ENCODE results near the gene CEP164. TPM values are rescaled to one million over a fixed set of nuclear protein-coding genes. Genes with fewer than 3 reads are reported as not detected.

The CEP164 gene
- polyA plus RNA-seq, 12 donors: 10.9 to 29.2 (median 12.6) TPM; not detected in 1

DNA sequence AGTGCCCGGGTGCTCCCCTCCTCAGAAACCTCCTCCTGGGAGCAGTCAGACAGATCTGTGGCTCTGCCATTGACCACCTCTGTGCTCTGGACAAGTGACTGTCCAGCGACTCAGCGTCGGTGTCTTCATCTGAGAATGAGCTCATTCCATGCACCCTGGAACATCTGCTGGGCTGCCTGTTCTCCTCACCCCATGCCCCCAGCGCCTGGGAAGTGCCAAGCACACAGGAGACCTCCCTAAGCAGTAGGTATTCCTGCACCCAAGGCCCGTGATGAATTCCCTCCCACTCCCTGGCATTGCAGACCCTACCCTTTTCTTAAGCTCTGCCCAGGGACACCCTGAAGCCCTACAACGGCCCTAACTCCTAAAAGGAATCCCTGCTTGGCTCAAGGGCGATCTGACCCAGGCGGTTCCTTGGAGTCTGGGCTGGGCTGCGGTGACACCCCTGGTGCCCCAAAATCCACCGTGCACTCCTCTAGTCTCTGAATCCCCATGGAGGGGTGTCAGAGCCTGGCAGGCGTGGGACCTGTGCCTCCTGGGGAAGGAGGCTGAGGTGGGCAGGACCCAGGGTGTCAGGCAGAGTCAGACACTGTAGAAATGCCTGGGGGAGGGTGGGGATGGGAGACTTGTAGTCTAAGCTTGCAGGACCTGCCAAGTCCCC is 92.0 kb downstream of the CEP164 start:
- DNase-seq: no peak

DNA sequence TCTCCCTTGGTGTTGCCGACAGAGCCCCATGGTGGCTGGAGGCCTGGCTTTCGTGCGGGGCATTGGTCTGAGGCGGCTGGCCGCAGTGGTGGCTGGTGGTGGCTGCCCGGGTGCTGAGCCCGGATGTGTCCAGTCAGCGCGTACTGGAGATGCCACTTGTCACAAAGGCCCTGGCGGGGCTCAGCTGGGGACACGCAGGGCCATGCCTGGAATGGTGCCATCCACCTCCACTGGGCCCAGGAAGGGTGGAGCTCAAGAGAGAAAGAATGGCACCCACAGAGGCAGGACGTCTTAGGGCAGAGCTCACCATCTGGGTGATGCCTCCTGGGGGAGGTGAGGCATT is 92.5 kb downstream of the CEP164 start:
- DNase-seq: no peak

DNA sequence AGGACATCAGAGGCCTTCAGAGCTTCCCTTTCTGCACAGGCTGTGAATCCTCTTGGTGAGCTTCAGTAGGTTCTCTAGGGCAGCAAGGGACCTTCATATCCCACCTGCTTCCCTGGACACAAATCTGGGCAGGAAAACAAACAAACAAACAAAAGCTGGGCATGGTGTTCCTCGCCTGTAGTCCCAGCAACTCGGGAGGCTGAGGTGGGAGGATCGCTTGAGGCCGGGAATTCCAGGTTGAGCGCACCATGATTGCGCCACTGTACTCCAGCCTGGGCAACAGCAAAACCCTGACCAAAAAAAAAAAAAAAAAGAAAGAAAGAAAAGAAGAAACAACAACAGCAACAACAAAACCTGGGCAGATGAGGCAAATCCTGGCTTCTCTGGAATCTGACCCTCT is 92.9 kb downstream of the CEP164 start:
- DNase-seq: no peak

DNA sequence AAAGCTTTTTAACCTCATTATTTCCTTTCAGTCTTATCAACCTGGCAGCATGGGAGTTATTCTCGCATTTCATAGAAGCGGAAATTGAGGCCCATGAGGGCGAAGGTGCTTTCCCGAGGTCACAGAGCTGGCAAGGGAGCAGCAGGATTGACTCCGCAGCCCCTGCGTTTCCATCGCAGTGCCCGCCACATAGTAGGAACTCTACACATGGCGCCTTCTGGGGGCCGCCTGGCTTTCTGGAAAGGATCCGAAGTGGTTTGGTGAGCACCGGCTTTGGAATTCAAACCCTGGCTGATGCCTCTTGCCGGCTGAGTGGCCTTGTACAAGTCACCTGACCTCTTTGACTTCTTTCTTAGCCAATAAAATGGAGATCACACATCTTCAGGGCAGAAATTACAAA is 93.4 kb downstream of the CEP164 start:
- no peak for DNase-seq

DNA sequence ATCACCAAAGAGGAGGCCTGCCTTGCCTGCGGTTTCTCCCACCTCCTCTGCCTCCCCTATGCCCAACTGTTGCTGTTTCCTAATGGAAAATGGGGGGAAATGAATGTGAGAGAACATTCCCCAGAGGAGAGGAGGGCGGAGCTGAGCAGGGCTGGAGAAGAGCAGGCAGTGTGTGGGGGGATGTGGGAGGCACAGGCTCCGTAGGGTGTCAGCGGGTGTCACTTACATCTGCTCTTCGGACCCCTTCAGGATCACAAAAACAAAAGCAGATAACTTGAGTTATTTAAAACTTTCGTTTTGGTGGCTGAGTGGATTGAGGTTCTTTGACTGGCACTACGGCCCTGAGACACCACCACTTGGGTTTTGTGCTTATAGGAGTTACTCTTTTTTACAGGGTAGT is 93.8 kb downstream of the CEP164 start:
- DNase-seq: no peak

DNA sequence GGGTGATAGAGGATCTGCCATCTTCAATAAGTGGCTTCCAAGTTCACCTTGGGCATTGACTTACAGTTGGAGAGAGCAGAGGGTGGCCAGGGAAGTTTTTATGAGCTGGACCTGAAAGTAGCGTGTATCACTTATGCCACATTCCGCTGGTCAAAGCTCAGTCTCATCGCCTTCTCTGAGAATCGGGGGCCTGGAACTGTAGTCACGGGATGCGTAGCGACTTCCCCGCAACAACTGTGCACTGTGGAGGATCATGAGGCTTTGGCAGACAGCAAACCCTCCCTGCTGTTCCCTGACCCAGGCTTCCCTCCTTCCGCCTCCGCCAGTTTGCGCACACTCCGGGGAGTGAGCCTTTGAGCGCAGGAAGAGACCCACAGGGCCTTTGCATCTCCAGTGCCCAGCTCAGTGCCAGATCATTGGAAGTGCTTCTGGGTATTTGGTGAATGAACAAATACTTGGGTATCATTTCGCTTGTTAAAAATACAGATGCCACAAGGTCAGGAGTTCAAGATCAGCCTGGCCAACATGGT is 95.5 kb downstream of the CEP164 start:
- DNase-seq: no peak

DNA sequence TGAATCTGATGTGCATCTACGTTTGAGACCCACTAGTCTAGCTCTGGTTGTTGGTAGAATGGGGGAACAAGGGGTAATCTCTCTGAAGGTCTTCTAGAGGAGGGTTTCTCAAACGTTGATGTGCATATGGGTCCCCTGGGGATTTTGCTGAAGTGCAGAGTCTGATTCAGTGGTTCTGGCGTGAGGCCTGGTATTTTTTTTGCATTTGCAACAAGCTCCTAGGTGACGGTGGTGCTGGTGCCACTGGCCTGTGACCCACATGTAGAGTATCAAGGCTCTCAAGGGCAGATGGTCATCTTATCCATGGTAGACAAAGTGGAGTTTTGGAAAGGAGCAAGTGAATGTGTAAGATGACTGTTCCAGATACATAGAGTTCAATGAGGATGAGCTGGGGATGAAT is 97.1 kb downstream of the CEP164 start:
- no peak for DNase-seq

DNA sequence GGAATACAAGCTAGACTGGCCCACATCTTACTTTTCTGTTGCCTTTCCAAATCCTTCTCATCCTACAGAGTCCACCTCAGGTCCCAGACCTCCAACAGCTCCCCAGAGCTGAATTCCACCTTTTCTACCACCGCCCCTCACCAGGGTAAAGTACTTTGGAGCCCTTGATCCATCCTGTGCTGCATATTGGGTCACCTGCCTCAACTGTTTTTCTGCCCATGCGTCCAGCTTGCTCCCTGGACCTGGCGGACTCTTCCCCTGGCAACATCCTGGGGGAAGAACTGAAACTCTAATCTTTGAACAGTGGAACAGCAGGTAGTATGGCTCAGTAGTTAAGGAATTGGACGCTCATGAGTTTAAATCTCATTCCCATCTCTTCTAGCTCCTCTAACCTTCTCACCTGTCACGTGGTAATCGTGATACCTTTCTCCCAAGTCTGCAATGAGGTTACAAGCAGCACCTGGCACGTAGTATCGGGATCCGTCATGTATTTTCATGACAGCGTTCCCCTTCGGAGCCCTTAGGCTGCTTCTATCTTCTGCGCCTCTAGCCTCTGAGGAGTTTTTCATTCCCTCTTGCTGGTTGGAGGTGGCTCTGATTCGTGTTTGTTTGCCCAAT is 98.1 kb downstream of the CEP164 start:
- DNase-seq: no peak

DNA sequence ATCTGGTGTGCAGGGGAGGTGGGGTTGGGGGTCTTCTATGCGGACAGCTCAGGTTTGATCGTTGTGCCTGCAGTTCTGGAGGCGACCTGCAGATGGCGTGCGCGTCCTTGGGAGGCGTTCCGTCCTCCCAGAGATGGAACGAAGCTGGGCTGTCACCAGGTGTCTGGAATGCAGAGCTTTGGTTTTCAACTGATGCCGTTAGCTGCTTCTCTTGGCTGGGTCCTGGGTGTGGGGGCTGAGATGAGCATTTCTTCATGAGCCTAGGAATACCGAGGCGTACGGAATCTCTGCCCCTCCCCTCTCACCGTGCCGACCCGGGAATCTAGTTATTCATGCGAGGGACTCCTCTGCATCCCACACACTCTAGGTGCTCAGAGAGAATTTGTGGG is 98.6 kb downstream of the CEP164 start:
- peak; percentile 61 for DNase-seq

DNA sequence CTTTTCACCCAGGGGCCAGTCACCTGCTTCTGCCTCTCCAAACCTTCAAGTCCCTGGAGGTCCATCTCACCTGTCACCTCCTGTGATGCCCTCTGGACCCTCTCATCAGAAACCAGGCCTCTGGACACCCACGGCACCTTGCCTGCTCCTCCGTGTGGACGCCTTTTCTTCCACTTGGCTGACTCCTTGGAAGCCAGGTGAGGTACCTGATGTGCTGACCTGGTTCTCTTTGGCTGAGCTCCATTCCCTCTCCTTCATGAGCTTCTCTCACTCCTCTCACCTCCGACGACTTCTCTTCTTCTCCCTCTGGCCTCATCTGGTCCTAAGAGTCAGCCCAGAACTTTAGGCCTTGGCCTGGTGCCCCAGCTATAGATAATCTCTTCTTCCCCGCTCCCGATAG is 99.3 kb downstream of the CEP164 start:
- DNase-seq: no peak

DNA sequence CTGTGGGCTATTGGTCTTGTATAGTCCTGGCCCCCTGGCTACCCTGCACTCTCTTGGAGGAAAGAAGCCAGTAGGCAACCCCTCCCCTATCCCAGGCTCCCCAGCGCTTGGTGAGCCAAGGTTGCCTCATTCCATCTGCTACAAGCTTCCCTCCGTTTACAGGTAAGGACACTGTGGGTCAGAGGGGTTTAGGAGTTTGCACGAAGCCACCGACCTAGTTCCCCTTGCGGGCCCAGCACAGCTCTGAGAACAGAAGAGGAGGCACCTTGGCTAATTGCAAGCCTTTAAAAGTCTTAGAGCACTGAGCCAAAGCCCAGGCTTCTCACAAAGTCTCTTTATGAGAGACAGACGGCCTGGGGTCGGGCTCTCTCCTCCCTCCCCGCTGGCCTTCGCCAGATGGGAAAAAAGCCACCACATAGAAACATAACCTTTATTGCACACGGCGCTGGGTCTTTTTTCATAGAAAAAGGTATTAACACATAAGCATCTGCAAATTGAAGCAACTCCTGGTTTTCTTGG is 99.8 kb downstream of the CEP164 start:
- no peak for DNase-seq

DNA sequence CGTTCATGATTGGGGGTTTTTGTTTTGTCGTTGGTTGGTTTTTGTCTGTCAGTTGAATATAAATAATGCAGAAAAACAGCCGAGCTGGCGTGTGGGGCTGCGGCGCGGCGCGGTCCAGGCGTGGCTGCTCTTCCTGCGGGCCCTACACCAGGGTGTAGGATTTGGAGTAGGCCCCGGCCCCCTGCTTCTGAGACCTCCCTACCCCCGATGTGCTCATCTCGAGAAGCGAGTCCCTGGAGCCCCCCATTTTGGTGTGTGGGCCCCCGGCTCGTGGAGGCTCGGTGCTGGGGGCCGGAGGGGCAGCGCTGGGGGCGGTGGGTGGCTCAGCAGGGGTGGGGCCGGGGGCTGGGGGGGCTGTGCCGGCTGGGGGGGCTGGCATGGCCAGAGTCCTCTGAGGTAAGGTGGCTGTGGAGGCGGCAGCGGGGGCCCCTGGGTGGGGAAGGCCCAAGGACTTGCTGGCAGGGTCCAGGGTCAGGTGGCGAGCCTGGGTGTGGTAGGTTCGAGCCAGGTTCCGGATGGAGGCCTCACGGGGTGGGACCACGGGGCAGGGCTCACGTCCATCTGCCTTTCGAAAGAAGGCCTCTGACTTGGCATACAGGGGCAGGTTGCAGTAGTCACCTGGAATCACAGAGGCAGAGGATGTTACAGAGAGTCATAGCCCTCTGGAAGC is 100.7 kb downstream of the CEP164 start:
- no peak for DNase-seq

DNA sequence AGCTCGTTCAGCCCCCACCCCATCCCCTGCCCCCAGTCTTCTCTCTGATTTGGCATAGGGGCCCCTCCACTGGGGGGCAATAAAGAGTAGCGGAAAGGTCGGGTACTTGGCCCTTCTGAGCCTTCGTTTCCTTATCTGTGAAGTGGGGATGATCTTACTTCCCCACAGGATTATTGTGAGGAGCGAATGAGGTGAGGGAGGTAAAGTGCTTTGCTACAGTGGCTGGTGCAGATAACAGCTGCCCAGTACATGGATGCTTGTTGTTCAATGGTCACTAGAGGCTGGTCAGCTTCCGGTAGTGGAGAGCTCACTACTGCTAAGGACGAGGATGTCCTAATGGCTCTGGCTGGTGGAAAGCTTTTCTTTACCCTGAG is 101.2 kb downstream of the CEP164 start:
- no peak for DNase-seq

DNA sequence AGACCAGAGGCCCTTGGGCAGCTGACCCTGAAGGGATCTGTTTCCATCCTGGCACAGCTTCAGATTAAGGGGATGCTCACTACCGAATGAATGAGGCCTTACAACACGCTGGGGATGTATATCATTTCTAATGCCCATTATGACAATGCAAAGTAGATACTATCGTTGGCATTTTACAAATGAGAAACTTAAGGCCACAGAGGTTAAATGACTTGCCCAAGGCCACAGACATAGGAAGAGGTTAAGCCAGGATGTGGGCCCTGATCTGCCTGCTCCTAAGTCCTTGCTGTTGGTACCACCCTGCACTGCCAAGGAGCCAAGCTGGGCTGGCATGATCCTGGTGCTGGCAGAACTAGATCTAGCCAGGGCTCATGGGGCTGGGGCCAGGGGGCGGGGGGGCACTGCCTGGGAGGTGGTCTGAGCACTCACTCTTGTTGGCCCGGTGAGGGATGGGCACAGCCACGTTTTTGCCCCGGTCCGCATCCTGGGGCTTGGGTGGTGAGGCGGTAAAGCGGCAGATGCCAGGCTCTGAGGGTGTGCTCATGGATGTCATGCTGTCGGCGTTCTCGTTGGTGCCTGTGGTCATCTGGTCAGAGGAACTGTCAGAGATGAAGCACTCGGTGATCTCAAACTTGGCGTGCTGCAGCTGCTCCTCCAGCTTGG is 102.8 kb downstream of the CEP164 start:
- no peak for DNase-seq

DNA sequence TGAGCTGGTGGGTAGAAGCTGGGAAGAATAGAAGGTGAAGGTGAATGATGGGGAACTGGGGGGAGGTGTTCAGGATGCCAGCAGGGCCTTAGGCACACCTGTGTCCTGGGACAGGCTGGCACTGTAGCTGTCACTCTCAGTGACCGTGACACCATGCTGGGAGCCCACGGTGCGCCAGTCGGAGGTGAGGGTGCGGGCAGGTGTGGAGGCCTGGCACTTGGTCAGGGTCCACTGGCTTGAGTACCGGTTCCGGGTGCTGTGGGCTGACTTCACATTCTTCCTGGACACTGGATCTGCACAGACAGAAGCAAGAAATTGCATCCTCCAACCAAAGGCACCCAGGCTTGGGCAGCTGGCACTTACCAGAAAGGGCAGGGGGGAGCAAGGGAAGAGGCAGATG is 103.8 kb downstream of the CEP164 start:
- no peak for DNase-seq

DNA sequence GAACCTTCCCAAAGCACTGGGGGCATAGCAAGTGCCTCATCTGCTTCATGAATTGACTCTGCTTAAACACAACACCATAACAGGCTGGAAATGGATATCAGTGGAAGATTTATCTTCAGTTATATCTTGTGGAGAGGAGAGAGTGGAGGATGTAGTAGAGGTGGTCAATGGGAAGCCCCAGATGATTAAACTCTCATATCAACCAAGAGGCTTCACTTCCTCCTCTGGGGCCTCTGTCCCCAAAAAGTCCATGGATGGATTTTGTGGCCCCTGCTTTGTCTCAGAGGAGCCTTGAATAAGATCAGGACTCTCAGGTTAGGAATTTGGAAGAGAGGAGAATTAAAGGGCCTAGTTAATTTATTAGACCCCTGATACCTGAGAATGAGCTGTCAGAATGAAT is 106.1 kb downstream of the CEP164 start:
- no peak for DNase-seq

DNA sequence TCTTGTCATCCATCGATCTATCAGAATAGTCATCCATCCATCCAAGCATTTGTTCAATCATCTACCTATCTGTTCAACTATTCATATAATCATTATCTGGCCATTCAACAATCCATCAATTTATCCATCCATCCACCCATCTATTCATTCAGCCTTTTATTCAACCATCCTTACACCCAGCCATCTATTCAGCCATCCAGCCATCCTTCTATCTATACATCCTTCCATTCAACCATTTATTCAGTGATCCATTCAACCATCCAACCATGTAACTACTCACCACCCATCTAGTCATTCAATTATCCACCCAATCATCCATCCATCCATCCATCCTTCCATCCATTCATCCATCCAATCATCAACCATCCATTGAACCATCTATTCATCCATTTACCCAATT is 106.8 kb downstream of the CEP164 start:
- DNase-seq: no peak

DNA sequence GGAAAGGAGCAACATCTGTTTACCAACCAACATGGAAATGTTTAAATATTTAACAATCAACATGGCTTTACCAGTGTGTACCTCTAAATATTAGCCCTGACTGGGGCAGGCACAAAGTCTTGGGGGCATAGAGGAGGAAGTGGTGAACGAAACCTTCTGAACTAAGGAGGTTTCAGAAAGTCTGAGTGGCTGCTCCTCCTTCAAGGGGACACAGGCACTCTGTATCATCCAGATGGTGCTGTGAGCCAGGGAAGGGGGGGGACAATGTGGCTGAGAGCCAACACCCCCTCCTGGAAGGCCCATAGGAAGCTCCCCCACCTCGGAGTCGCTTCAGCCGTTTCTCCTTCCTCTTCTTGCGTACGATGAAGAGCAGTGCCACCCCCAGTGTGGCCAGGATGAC is 107.7 kb downstream of the CEP164 start:
- DNase-seq: no peak

DNA sequence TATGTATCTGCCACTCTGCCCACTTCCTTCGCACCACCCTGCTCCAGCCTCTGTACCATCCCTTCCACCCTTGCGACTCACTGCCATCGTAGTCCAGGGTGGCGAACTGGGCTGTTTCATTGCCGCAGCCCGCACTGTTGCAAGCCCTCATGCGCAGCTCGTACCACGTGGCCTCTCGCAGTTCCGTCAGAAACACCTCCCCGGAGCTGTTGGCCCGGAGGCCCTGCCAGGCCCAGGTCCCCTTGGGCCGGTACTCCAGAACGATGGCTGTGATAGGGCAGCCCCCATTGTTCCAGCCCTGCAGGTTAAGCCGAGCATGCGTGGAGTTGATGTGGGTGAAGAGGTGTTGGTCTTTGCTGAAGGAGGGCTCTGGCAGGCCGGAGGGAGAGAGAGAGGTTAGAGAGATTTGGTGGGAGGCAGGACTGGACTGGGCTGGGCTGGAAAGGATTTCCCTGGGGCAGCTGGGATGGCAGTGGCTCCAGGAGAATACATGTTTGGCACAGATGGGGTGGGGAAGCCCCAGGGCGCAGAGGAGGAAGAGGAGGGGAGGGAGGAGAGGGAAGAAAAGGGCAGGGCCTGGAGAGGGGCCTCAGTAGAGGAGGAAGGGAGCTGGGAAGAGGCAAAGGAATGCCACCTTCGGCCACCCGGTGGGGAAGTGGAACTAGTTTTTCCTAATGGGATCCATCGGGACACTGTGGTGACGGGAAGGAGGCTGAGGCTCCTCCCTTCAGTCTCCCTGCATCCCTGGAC is 109.6 kb downstream of the CEP164 start:
- no peak for DNase-seq

DNA sequence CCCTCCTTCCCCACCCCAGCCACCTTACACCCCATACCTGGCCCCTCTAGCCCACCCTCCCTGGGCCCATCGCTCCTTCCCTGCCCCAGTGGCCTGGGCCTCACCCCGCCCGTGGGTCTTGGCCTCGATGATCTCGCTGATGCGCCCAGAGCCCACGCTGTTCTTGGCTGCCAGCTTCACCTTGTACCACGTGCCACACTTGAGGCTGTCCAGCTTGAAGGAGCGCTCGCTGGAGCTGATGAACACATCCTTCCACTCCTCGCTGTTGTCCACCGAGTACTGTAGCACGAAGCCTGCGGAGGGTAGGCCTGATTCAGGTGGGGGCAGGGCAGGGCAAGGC is 110.1 kb downstream of the CEP164 start:
- DNase-seq: no peak

DNA sequence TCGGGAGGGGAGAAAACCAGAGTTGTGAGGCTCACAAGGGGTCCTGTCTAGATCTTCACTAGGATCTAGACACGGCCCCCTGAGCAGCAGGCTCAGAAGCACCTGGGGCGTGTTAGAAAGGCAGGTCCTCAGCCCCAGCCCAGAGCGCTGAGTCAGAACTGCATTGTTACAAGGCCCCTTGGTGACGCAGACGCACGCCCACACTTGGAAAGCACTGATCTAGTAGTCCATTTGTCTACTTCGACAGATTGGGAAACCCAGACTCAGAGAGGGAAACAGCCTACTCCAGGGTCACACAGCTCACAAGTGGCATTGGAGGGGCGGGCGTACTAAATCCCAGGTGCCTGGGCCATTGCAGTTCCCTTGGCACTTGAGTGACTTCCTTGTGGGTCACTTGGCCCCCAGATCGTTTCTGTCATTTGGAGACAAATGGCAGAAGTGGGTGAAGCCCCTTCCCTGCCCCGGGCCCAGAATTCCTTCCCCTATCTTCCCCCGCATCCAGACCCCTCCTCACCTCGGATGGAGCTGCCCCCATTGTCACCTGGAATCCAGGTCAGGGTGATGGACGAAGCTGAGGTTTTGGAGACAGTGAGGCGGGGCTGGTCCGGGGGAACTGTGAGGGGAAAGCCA is 110.8 kb downstream of the CEP164 start:
- DNase-seq: no peak

DNA sequence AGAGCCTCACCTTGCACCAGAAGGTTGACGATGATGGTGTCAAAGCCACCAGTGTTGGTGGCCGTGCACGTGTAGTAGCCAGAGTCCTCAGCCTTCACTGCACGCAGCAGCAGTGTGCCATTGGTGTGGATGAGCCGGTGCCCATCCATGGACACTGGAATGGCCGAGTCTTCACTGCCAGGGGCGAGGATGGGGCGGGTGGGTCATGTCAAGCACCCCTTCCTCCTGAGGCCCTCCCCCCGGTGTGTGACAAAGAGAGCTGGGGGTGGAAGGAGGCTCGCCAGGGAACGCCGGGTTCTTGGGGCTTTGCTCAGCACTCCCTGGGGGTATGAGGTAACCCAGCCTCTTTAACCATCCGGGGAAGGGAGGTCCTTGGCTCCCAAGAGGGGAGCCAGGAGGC is 111.6 kb downstream of the CEP164 start:
- no peak for DNase-seq
